OCI-LY7 (cell line): Measurements from ENCODE around the gene CEACAM4. TPM values are rescaled to one million over a fixed set of nuclear protein-coding genes. Genes with fewer than 3 reads are reported as not detected.
"Not testable (repeated sequence)": the region's sequence is repeated elsewhere in the genome, so short reads cannot be mapped to it uniquely, and the experiment has no call there.

Experiments
- BruUV-seq: library from RNA; stranded (reverse); fragments of 400-500 nt; replicated peaks from 2 replicates; lab custom pipeline; 2021; lab: Mats Ljungman, UMichigan
- CTCF ChIA-PET: fragments of 300-600 bp; sonication (Branson Sonifier 250); formaldehyde crosslinking; loops from one replicate; lab custom pipeline; 2022; ENCODE audit warnings: antibody characterized with exemption; ENCODE audit not compliant: unreplicated experiment; lab: Charles Lee
- POLR2A ChIA-PET: fragments of 300-600 bp; sonication (Branson Sonifier 250); formaldehyde crosslinking; loops from one replicate; lab custom pipeline; 2022; ENCODE audit warnings: antibody characterized with exemption; lab: Charles Lee
- DNase-seq: peaks from one replicate; pipeline ENCODE4 v3.0.0-alpha.2; 2015; ENCODE audit warnings: low spot score
- H2AFZ ChIP-seq: fragments of 200-600 bp; sonication (generic), shearing (Covaris generic); 2 replicates; pipeline ENCODE4 v1.6.1; 2014; ENCODE audit warnings: mild to moderate bottlenecking, antibody characterized with exemption, low read length, moderate library complexity
- H3K27ac ChIP-seq: fragments of 200-600 bp; sonication (generic); 2 replicates; pipeline ENCODE4 v1.5.1; 2014; ENCODE audit warnings: mixed run types, low read depth, mild to moderate bottlenecking, moderate library complexity, low read length, inconsistent platforms; ENCODE audit not compliant: poor library complexity, severe bottlenecking
- H3K36me3 ChIP-seq: fragments of 200-600 bp; sonication (generic); 2 replicates; pipeline ENCODE4 v1.6.1; 2014; ENCODE audit warnings: mild to moderate bottlenecking, antibody characterized with exemption, low read length, moderate library complexity, mixed read lengths; ENCODE audit not compliant: insufficient read depth
- H3K4me1 ChIP-seq: fragments of 200-600 bp; sonication (generic); 2 replicates; pipeline ENCODE4 v1.5.1; 2014; ENCODE audit warnings: mild to moderate bottlenecking, low read length; ENCODE audit not compliant: insufficient read depth, poor library complexity, severe bottlenecking
- H3K4me2 ChIP-seq: fragments of 200-600 bp; sonication (generic); 2 replicates; pipeline ENCODE4 v1.6.1; 2014; ENCODE audit warnings: mild to moderate bottlenecking, low read length
- H3K4me3 ChIP-seq: fragments of 200-600 bp; sonication (generic); 2 replicates; pipeline ENCODE4 v1.5.1; 2014; ENCODE audit warnings: mild to moderate bottlenecking, low read depth, low read length; ENCODE audit not compliant: poor library complexity, severe bottlenecking
- H3K79me2 ChIP-seq: fragments of 200-600 bp; sonication (generic); 2 replicates; pipeline ENCODE4 v1.6.1; 2016; ENCODE audit warnings: low read depth, mild to moderate bottlenecking, low read length, moderate library complexity, mixed read lengths; ENCODE audit not compliant: insufficient read depth
- H3K9me2 ChIP-seq: fragments of 200-600 bp; sonication (generic); 2 replicates; pipeline ENCODE4 v1.6.1; 2016; ENCODE audit warnings: mild to moderate bottlenecking, low read length, mixed read lengths; ENCODE audit not compliant: insufficient read depth
- H3K9me3 ChIP-seq: fragments of 200-600 bp; sonication (generic); 2 replicates; pipeline ENCODE4 v1.6.1; 2014; ENCODE audit warnings: mild to moderate bottlenecking, mixed run types, low read length, mixed read lengths
- H4K20me1 ChIP-seq: fragments of 200-600 bp; sonication (generic); 2 replicates; pipeline ENCODE4 v1.6.1; 2014; ENCODE audit warnings: mild to moderate bottlenecking, antibody characterized with exemption, low read length, moderate library complexity, mixed read lengths; ENCODE audit not compliant: insufficient read depth
- EZH2phosphoT487 ChIP-seq: fragments of 200-600 bp; sonication (generic); IDR thresholded peaks from 2 replicates; pipeline ENCODE4 v1.6.1; 2018; ENCODE audit warnings: low read depth, borderline replicate concordance, mild to moderate bottlenecking, mixed run types, antibody characterized with exemption, low read length, moderate library complexity, mixed read lengths
- intact Hi-C: fragments of 100-400 bp; cut with micrococcal nuclease; formaldehyde crosslinking; loops from one replicate; pipeline ENCODE4 v1.10.0; 2022; ENCODE audit not compliant: unreplicated experiment
- total RNA-seq, 2 experiments: library from RNA; depleted of rRNA in 1 of 2; stranded (reverse); fragments of >200 nt in 1 of 2; shearing (Covaris generic) in 1 of 2; gene quantifications; 2 replicates each; pipeline ENCODE4 v1.2.3, GENCODE V29; 2014 to 2022
- TF ChIP-seq, protein P1 (sequence below): fragments of 200-600 bp; sonication (generic); conservative IDR thresholded peaks from 2 replicates; pipeline ENCODE4 v1.5.1; 2014; ENCODE audit warnings: mild to moderate bottlenecking, antibody characterized with exemption, low read length, moderate library complexity, mixed read lengths

The CEACAM4 gene
- total RNA-seq, 2 experiments from 2014 or later, result not detected

DNA sequence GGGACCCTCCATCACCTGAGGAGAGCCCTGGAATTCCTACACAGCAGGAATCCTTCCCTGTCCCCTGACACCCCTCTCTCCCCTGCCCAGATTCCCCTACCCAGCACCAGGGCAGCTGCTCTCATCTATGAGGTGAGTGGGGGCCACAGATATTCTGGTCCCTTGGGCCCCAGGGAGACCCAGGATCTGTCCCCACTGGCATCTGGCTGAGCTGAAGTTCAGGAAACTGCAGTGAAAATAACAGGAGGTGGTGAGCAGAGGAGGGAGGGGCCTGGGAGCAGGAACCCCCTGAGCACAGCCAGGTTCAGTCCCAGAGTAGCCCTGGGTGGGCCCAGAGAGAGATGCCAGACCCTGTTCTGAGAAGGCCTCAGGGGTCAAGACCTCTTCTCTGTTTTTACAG lies 40.8 kb downstream of the CEACAM4 start:
- 0 out of 2 replicates have a peak, but pooled peaks cover 11% of the 10 kb centered on the region for H3K9me3 ChIP-seq
- BruUV-seq, result no TSS peak
- no peak for DNase-seq
- H3K4me1 ChIP-seq, result no peaks in the 10 kb centered on the region
- no peaks in the 10 kb centered on the region for H4K20me1 ChIP-seq
- no peak overlapping the region for H2AFZ ChIP-seq
- H3K4me2 ChIP-seq, result no peak overlapping the region
- H3K36me3 ChIP-seq, result peaks cover 28% of the 10 kb centered on the region
- intact Hi-C loops, result no loop called here
- H3K9me2 ChIP-seq, result no peaks in the 10 kb centered on the region
- no peak for TF ChIP-seq EZH2phosphoT487
- TF ChIP-seq, protein P1, sequence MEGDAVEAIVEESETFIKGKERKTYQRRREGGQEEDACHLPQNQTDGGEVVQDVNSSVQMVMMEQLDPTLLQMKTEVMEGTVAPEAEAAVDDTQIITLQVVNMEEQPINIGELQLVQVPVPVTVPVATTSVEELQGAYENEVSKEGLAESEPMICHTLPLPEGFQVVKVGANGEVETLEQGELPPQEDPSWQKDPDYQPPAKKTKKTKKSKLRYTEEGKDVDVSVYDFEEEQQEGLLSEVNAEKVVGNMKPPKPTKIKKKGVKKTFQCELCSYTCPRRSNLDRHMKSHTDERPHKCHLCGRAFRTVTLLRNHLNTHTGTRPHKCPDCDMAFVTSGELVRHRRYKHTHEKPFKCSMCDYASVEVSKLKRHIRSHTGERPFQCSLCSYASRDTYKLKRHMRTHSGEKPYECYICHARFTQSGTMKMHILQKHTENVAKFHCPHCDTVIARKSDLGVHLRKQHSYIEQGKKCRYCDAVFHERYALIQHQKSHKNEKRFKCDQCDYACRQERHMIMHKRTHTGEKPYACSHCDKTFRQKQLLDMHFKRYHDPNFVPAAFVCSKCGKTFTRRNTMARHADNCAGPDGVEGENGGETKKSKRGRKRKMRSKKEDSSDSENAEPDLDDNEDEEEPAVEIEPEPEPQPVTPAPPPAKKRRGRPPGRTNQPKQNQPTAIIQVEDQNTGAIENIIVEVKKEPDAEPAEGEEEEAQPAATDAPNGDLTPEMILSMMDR, result no peak
- POLR2A ChIA-PET, result no interaction called here
- H3K79me2 ChIP-seq, result no peaks in the 10 kb centered on the region
- no peak overlapping the region for H3K27ac ChIP-seq
- CTCF ChIA-PET, result no interaction called here
- H3K4me3 ChIP-seq, result no peak overlapping the region

DNA sequence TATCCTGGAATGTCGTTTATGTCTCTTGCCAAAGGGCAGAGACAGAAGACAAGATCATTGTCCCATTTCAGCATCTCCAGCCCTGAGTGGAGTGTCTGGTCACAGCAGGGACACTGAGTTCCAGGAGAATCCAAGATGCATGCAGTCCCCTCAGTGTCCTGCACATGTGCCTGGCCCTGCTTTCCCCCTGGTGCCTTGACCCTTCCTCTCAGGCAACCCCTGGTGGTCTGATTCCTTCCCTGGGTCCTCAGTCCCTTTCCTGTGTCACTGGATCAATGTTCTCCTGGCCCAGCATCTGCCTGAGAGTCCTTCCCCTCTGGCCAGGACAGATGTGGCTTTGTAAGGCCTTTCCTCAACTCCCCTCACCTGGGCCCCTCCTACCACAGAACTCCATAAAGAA lies 41.9 kb downstream of the CEACAM4 start:
- TF ChIP-seq, protein P1, result no peak
- no peak for TF ChIP-seq EZH2phosphoT487
- Histone ChIP-seq H3K4me2 (no peak overlapping the region), H3K36me3 (peaks cover 39% of the 10 kb centered on the region), H3K4me1 (no peaks in the 10 kb centered on the region), H4K20me1 (no peaks in the 10 kb centered on the region), H3K27ac (no peak overlapping the region), H2AFZ (no peak overlapping the region), H3K4me3 (no peak overlapping the region), H3K9me3 (peaks cover 19% of the 10 kb centered on the region), H3K79me2 (no peaks in the 10 kb centered on the region), H3K9me2 (no peaks in the 10 kb centered on the region)
- ChIA-PET POLR2A (no interaction called here), CTCF (no interaction called here)
- DNase-seq, result no peak
- intact Hi-C loops, result no loop called here
- BruUV-seq, result no TSS peak

DNA sequence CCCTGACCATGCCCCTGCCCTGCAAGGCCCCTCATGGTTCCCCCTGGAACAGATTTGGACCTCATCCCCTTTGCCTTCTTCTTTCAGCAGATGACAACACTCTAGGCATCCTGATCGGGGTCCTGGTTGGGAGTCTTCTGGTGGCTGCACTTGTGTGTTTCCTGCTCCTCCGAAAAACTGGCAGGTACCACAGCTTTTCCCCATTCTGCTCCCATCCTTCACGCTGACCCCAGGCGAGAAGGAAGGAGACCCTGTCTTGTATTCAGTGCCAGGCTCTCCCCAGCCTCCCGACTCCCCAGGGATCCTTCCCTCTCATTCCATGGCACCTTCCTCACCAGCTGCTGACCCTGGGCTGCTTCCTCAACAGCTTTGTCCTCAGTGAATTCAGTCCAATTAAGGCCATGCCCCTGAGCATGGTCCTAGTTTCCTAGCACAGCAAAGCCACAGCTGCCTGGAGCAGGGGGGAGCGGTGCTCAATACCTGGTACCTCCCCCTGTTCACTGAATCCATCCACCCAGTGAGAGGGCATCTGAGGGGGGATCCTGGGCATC lies 42.5 kb downstream of the CEACAM4 start:
- Histone ChIP-seq H3K79me2 (no peaks in the 10 kb centered on the region), H3K9me3 (peaks cover 24% of the 10 kb centered on the region), H3K9me2 (no peaks in the 10 kb centered on the region), H3K36me3 (peaks cover 45% of the 10 kb centered on the region), H3K27ac (no peak overlapping the region), H3K4me3 (no peak overlapping the region), H3K4me1 (no peaks in the 10 kb centered on the region), H3K4me2 (no peak overlapping the region), H2AFZ (no peak overlapping the region), H4K20me1 (no peaks in the 10 kb centered on the region)
- intact Hi-C loops, result no loop called here
- TF ChIP-seq, protein P1, result no peak
- no peak for TF ChIP-seq EZH2phosphoT487
- BruUV-seq, result no TSS peak
- POLR2A ChIA-PET, result no interaction called here
- CTCF ChIA-PET, result no interaction called here
- DNase-seq, result no peak

DNA sequence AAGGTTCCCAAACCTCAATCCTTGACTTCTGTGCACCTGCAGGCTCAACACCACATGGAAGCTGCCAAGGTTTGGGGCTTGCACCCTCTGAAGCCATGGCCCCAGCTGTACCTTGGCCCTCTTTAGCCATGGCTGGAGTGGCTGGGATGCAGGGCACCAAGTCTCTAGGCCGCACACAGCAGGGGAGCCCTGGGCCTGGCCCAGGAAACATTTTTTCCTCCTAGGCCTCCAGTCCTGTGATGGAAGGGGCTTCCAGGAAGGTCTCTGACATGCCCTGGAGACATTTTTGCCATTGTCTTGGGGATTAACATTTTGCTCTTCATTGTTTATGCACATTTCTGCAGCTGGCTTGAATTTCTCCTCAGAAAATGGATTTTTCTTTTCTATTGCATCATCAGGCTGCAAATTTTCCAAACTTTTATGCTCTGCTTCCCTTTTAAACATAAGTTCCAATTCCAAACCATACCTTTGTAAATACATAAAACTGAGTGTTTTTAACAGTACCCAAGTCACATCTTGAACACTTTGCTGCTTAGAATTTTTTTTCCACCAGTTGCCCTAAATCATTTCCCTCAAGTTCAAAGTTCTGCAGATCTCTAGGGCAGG lies 44.2 kb downstream of the CEACAM4 start:
- DNase-seq, H3K4me3 ChIP-seq, H3K27ac ChIP-seq, H3K4me1 ChIP-seq, H3K79me2 ChIP-seq, BruUV-seq, CTCF ChIA-PET, H3K9me2 ChIP-seq, intact Hi-C loops, H2AFZ ChIP-seq, POLR2A ChIA-PET, H4K20me1 ChIP-seq, H3K4me2 ChIP-seq: not testable (repeated sequence)
- Histone ChIP-seq H3K36me3 (peaks cover 48% of the 10 kb centered on the region), H3K9me3 (peaks cover 24% of the 10 kb centered on the region)
